Astrocyte (in vitro differentiated cells and primary cell): ENCODE measurements around the gene KPNA1. TPM values are rescaled to one million over a fixed set of nuclear protein-coding genes. Genes with fewer than 3 reads are reported as not detected.

Experiments
- DNase-seq: peaks from one replicate; pipeline ENCODE4 v3.0.0-alpha.2; 2010; ENCODE audit warnings: low read depth
- FAIRE-seq: peaks from 2 replicates; lab custom pipeline; 2011; peaks lifted over from hg19 to GRCh38; lab: Jason Lieb, UNC
- H2AFZ ChIP-seq: 2 replicates; pipeline ENCODE4 v1.6.0; 2012; ENCODE audit warnings: low read depth, low read length, inconsistent platforms
- H3K27ac ChIP-seq: 2 replicates; pipeline ENCODE4 v1.5.1; 2011; ENCODE audit warnings: low read depth, low read length, inconsistent platforms
- H3K27me3 ChIP-seq: 2 replicates; pipeline ENCODE4 v1.6.0; 2011; ENCODE audit warnings: low read length, inconsistent platforms; ENCODE audit not compliant: insufficient read depth
- H3K36me3 ChIP-seq: 2 replicates; pipeline ENCODE4 v1.5.1; 2011; ENCODE audit warnings: low read length, inconsistent platforms; ENCODE audit not compliant: insufficient read depth
- H3K4me1 ChIP-seq: 2 replicates; pipeline ENCODE4 v1.5.1; 2011; ENCODE audit warnings: low read length, inconsistent platforms; ENCODE audit not compliant: insufficient read depth
- H3K4me2 ChIP-seq: 2 replicates; pipeline ENCODE4 v1.6.0; 2012; ENCODE audit warnings: low read length, inconsistent platforms
- H3K4me3 ChIP-seq: 2 replicates; pipeline ENCODE4 v1.5.1; 2011; ENCODE audit warnings: low read depth, mild to moderate bottlenecking, low read length, inconsistent platforms; ENCODE audit not compliant: insufficient read depth
- H3K79me2 ChIP-seq: 2 replicates; pipeline ENCODE4 v1.6.0; 2012; ENCODE audit warnings: mild to moderate bottlenecking, low read length, inconsistent platforms; ENCODE audit not compliant: insufficient read depth
- H3K9ac ChIP-seq: 2 replicates; pipeline ENCODE4 v1.6.0; 2012; ENCODE audit warnings: mild to moderate bottlenecking, low read length, inconsistent platforms
- H3K9me3 ChIP-seq: 2 replicates; pipeline ENCODE4 v1.5.1; 2012; ENCODE audit warnings: low read depth, mild to moderate bottlenecking, low read length, inconsistent platforms; ENCODE audit not compliant: insufficient read depth
- H4K20me1 ChIP-seq: 2 replicates; pipeline ENCODE4 v1.6.0; 2012; ENCODE audit warnings: low read length, inconsistent platforms; ENCODE audit not compliant: insufficient read depth
- H3K27ac Mint-ChIP-seq: one replicate; pipeline ENCODE4 v1.8.0; 2021; ENCODE audit warnings: mild to moderate bottlenecking, mixed read lengths; ENCODE audit not compliant: unreplicated experiment
- H3K27me3 Mint-ChIP-seq: one replicate; pipeline ENCODE4 v1.8.0; 2021; ENCODE audit warnings: low read depth, mixed read lengths; ENCODE audit not compliant: unreplicated experiment
- H3K36me3 Mint-ChIP-seq: one replicate; pipeline ENCODE4 v1.8.0; 2021; ENCODE audit warnings: low read depth, mixed read lengths; ENCODE audit not compliant: unreplicated experiment
- H3K4me1 Mint-ChIP-seq: one replicate; pipeline ENCODE4 v1.8.0; 2021; ENCODE audit warnings: low read depth, mixed read lengths; ENCODE audit not compliant: unreplicated experiment
- H3K4me3 Mint-ChIP-seq: one replicate; pipeline ENCODE4 v1.8.0; 2021; ENCODE audit warnings: mild to moderate bottlenecking, moderate library complexity, mixed read lengths; ENCODE audit not compliant: unreplicated experiment
- H3K9me3 Mint-ChIP-seq: one replicate; pipeline ENCODE4 v1.8.0; 2021; ENCODE audit warnings: mild to moderate bottlenecking, mixed read lengths; ENCODE audit not compliant: unreplicated experiment
- EZH2 ChIP-seq: IDR thresholded peaks from 2 replicates; pipeline ENCODE4 v1.6.1; 2012; ENCODE audit warnings: mild to moderate bottlenecking, low read length, inconsistent platforms; ENCODE audit not compliant: insufficient read depth
- total RNA-seq: library from RNA; stranded (reverse); gene quantifications from 2 replicates; pipeline ENCODE4 v1.2.1, GENCODE V29; 2021
- TF ChIP-seq, protein P1 (sequence below): IDR thresholded peaks from 2 replicates; pipeline ENCODE4 v1.5.1; 2011; ENCODE audit warnings: low read depth, mild to moderate bottlenecking, inconsistent platforms, low read length, moderate library complexity; ENCODE audit not compliant: insufficient read depth

Gene KPNA1
- total RNA-seq, 1 donor from 2014 or later: 165 TPM

DNA sequence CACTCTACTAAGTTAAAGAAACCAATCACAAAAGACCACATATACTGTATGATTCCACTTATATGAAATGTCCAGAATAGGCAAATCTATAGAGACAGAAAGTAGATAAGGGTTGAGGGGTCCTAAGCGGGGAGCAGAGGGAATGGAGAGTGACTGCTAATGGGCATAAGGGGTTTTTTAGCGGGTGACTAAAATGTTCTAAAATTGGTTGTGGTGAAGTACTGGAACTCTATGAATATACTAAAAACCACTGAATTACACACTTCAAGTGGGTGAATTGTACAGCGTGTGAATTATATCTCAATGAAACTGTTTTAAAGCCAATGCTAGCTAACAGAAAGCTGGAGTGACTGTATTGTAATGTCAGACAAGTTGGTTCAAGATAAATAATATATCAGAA is 33.3 kb downstream of the KPNA1 start:
- H3K36me3 ChIP-seq: no peaks in the 10 kb centered on the region
- H3K4me2 ChIP-seq: no peak overlapping the region
- peaks cover 41% of the 10 kb centered on the region for H3K4me1 Mint-ChIP-seq
- H3K9ac ChIP-seq: no peak overlapping the region
- peaks cover under 1% of the 10 kb centered on the region for H3K36me3 Mint-ChIP-seq
- no peak overlapping the region for H3K27ac ChIP-seq
- DNase-seq (no peak), FAIRE-seq (no peak)
- H3K4me3 Mint-ChIP-seq: no peak overlapping the region
- H3K27me3 Mint-ChIP-seq: no peaks in the 10 kb centered on the region
- TF ChIP-seq, protein P1, sequence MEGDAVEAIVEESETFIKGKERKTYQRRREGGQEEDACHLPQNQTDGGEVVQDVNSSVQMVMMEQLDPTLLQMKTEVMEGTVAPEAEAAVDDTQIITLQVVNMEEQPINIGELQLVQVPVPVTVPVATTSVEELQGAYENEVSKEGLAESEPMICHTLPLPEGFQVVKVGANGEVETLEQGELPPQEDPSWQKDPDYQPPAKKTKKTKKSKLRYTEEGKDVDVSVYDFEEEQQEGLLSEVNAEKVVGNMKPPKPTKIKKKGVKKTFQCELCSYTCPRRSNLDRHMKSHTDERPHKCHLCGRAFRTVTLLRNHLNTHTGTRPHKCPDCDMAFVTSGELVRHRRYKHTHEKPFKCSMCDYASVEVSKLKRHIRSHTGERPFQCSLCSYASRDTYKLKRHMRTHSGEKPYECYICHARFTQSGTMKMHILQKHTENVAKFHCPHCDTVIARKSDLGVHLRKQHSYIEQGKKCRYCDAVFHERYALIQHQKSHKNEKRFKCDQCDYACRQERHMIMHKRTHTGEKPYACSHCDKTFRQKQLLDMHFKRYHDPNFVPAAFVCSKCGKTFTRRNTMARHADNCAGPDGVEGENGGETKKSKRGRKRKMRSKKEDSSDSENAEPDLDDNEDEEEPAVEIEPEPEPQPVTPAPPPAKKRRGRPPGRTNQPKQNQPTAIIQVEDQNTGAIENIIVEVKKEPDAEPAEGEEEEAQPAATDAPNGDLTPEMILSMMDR: no peak
- no peak for TF ChIP-seq EZH2
- H3K9me3 ChIP-seq: no peaks in the 10 kb centered on the region
- H3K79me2 ChIP-seq: peaks cover 87% of the 10 kb centered on the region
- no peak overlapping the region for H3K4me3 ChIP-seq
- peaks cover 92% of the 10 kb centered on the region for H4K20me1 ChIP-seq
- no peak overlapping the region for H2AFZ ChIP-seq
- H3K27me3 ChIP-seq: no peaks in the 10 kb centered on the region
- H3K4me1 ChIP-seq: peaks cover 18% of the 10 kb centered on the region
- H3K9me3 Mint-ChIP-seq: no peaks in the 10 kb centered on the region
- peak overlapping the region; percentile 71 for H3K27ac Mint-ChIP-seq

DNA sequence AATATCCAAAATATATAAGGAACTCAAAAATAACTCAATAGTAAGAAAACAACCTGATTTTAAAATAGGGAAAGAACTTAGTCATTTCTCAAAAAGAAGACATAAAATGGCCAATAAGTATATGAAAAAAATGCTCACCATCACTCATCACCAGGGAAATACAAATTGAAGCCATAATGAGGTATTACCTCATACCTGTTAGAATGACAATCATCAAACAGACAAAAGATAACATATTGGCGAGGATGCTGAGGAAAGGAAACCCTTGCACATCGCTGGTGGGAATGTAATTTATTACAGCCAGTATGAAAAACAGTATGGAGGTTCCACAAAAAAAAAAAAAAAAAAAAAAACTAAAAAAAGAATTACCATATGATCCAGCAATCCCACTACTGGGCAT is 38.2 kb downstream of the KPNA1 start:
- H3K9me3 ChIP-seq: no peaks in the 10 kb centered on the region
- H3K27me3 ChIP-seq: no peaks in the 10 kb centered on the region
- DNase-seq: no peak
- H4K20me1 ChIP-seq: peaks cover 96% of the 10 kb centered on the region
- no peak for TF ChIP-seq EZH2
- TF ChIP-seq, protein P1: no peak
- no peak overlapping the region for H3K9ac ChIP-seq
- peaks cover 100% of the 10 kb centered on the region for H3K79me2 ChIP-seq
- no peak overlapping the region for H3K27ac ChIP-seq
- Mint-ChIP-seq H3K27me3 (no peaks in the 10 kb centered on the region), H3K27ac (no peak overlapping the region), H3K9me3 (no peaks in the 10 kb centered on the region), H3K36me3 (peaks cover 4% of the 10 kb centered on the region), H3K4me1 (peaks cover 30% of the 10 kb centered on the region), H3K4me3 (no peak overlapping the region)
- H2AFZ ChIP-seq: no peak overlapping the region
- H3K4me1 ChIP-seq: no peaks in the 10 kb centered on the region
- H3K4me3 ChIP-seq: no peak overlapping the region
- peak; percentile 5 for FAIRE-seq
- H3K36me3 ChIP-seq: no peaks in the 10 kb centered on the region
- H3K4me2 ChIP-seq: no peak overlapping the region

DNA sequence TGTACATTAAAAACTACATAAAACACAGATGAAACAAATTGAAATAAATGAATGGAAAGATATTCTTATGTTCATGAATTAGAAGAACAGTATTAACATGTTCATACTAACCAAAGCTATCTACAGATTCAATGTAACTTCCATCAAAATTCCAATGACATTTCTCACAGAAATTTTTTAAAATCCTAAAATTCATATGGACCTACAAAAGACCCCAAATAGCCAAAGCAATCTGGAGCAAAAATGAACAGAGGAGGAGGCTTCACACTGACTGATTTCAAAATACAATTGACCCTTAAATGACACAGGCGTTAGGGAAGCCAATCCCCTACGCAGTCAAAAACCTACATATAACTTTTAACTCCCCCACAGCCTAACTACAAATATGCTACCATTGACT is 39.4 kb downstream of the KPNA1 start:
- Histone ChIP-seq H3K79me2 (peaks cover 99% of the 10 kb centered on the region), H3K4me1 (no peaks in the 10 kb centered on the region), H3K9me3 (no peaks in the 10 kb centered on the region), H3K27ac (no peak overlapping the region), H2AFZ (no peak overlapping the region), H3K4me3 (no peak overlapping the region), H3K36me3 (no peaks in the 10 kb centered on the region), H3K27me3 (no peaks in the 10 kb centered on the region), H3K4me2 (no peak overlapping the region), H4K20me1 (peaks cover 96% of the 10 kb centered on the region), H3K9ac (no peak overlapping the region)
- DNase-seq (no peak), FAIRE-seq (no peak)
- Mint-ChIP-seq H3K9me3 (no peaks in the 10 kb centered on the region), H3K27ac (peak overlapping the region; percentile 22), H3K36me3 (peaks cover 4% of the 10 kb centered on the region), H3K27me3 (no peaks in the 10 kb centered on the region), H3K4me1 (peaks cover 28% of the 10 kb centered on the region), H3K4me3 (no peak overlapping the region)
- TF ChIP-seq, protein P1: no peak
- TF ChIP-seq EZH2: no peak
